Loucy (cell line): ENCODE results near the gene ZBTB20.

Experiments used
- CTCF ChIP-seq: fragments of 200-600 bp; sonication (generic); conservative IDR thresholded peaks from 2 replicates; pipeline ENCODE4 v1.5.1; 2014; ENCODE audit warnings: mild to moderate bottlenecking, antibody characterized with exemption, low read length
- EZH2phosphoT487 ChIP-seq: fragments of 200-600 bp; IDR thresholded peaks from 2 replicates; pipeline ENCODE4 v1.6.1; 2018; ENCODE audit warnings: antibody characterized with exemption, mild to moderate bottlenecking, moderate library complexity, borderline replicate concordance

- TF ChIP-seq CTCF (no peak), EZH2phosphoT487 (no peak)
Observed at GRCh38 chr3:114440700-114441099, 706.4 kb downstream of the ZBTB20 start.
